K562 (cell line): ENCODE results near the gene KCTD11. TPM values are rescaled to one million over a fixed set of nuclear protein-coding genes. Genes with fewer than 3 reads are reported as not detected.

Source experiments
- BRD4 ChIP-seq: fragments of 200-600 bp; sonication (generic); IDR thresholded peaks from 2 replicates; pipeline ENCODE4 v1.6.1; 2017; ENCODE audit warnings: inconsistent platforms
- CBFA2T2 ChIP-seq: fragments of 450-650 bp; conservative IDR thresholded peaks from 2 replicates; pipeline ENCODE4 v1.6.1; 2017; ENCODE audit warnings: mild to moderate bottlenecking
- CCAR2 ChIP-seq: fragments of 200-400 bp; formaldehyde crosslinking; IDR thresholded peaks from 2 replicates; pipeline ENCODE4 v1.6.1; 2017; ENCODE audit warnings: mild to moderate bottlenecking, low read depth, low read length
- DIDO1 ChIP-seq: fragments of 450-650 bp; IDR thresholded peaks from 2 replicates; pipeline ENCODE4 v1.6.1; 2016; ENCODE audit warnings: low read depth, missing biosample characterization, missing genetic modification characterization
- FIP1L1 ChIP-seq: fragments of 200-400 bp; formaldehyde crosslinking; IDR thresholded peaks from 2 replicates; pipeline ENCODE4 v1.6.1; 2018; ENCODE audit warnings: mild to moderate bottlenecking, low read depth, low read length; ENCODE audit not compliant: poor library complexity, severe bottlenecking
- GTF2B ChIP-seq: IDR thresholded peaks from 2 replicates; pipeline ENCODE4 v1.6.1; 2011; ENCODE audit not compliant: insufficient read length; ENCODE audit errors: extremely low read depth
- ID3 ChIP-seq, 2 experiments: fragments of 250-450 bp in 1 of 2; fragments of 450-650 bp in 1 of 2; sonication (Bioruptor Pico) in 1 of 2; IDR thresholded peaks; 2 replicates each; pipeline versions ENCODE4 v1.6.1 to v1.8.0; 2016 to 2021; ENCODE audit warnings: mild to moderate bottlenecking in 2 of 2, moderate library complexity in 2 of 2, missing compliant biosample characterization in 1 of 2, missing genetic modification characterization in 1 of 2
- L3MBTL2 ChIP-seq: fragments of 450-650 bp; IDR thresholded peaks from 2 replicates; pipeline ENCODE4 v1.6.1; 2016; ENCODE audit warnings: mild to moderate bottlenecking, moderate library complexity
- PHF8 ChIP-seq: fragments of 200-600 bp; sonication (generic); IDR thresholded peaks from 2 replicates; pipeline ENCODE4 v1.6.1; 2012; ENCODE audit warnings: mixed run types, mild to moderate bottlenecking, inconsistent platforms, low read length, moderate library complexity, borderline replicate concordance
- TEAD1 ChIP-seq, 2 experiments: fragments of 450-650 bp in 1 of 2; sonication (generic) in 1 of 2; formaldehyde crosslinking; IDR thresholded peaks; 2 replicates each; pipeline versions ENCODE4 v1.4.0 to v1.8.0; 2020 to 2022; ENCODE audit warnings: mild to moderate bottlenecking in 2 of 2, missing genetic modification reagents in 1 of 2
- ZBTB11 ChIP-seq, 3 experiments: fragments of 200-800 bp in 1 of 3; fragments of 250-450 bp in 1 of 3; fragments of 450-650 bp in 1 of 3; sonication (Bioruptor Pico) in 1 of 3; sonication (Bioruptor generic) in 1 of 3; formaldehyde crosslinking in 1 of 3; IDR thresholded peaks; 2 replicates each; pipeline versions ENCODE4 v1.6.1 to v1.8.0; 2016 to 2022; ENCODE audit warnings: mild to moderate bottlenecking in 2 of 3, missing genetic modification characterization in 2 of 3, missing compliant biosample characterization in 1 of 3, moderate library complexity in 1 of 3
- ZFP91 ChIP-seq: sonication (generic); formaldehyde crosslinking; IDR thresholded peaks from 2 replicates; pipeline ENCODE4 v1.8.0; 2022; ENCODE audit warnings: mild to moderate bottlenecking, missing genetic modification reagents
- ZNF143 ChIP-seq: sonication (generic); formaldehyde crosslinking; IDR thresholded peaks from 2 replicates; pipeline ENCODE4 v1.9.0; 2022; ENCODE audit warnings: mild to moderate bottlenecking, missing genetic modification reagents
- ZNF217 ChIP-seq: sonication (generic); formaldehyde crosslinking; IDR thresholded peaks from 2 replicates; pipeline ENCODE4 v1.8.0; 2022; ENCODE audit warnings: mild to moderate bottlenecking, missing genetic modification reagents
- ZNF408 ChIP-seq: fragments of 250-450 bp; sonication (Bioruptor Pico); IDR thresholded peaks from 2 replicates; pipeline ENCODE4 v1.4.0; 2020; ENCODE audit warnings: low read depth, mild to moderate bottlenecking, moderate library complexity
- ZNF449 ChIP-seq: fragments of 250-450 bp; sonication (Bioruptor Pico); IDR thresholded peaks from 2 replicates; pipeline ENCODE4 v1.8.0; 2022; ENCODE audit warnings: moderate library complexity, mild to moderate bottlenecking, inconsistent platforms
- ZNF695 ChIP-seq: fragments of 450-650 bp; formaldehyde crosslinking; IDR thresholded peaks from 2 replicates; pipeline ENCODE4 v1.4.0; 2020; ENCODE audit warnings: mild to moderate bottlenecking, moderate library complexity
- ZNF696 ChIP-seq: fragments of 250-450 bp; sonication (Bioruptor Pico); conservative IDR thresholded peaks from 2 replicates; pipeline ENCODE4 v1.4.0; 2020; ENCODE audit warnings: mild to moderate bottlenecking, moderate library complexity
- polyA plus RNA-seq, 8 experiments: library from polyadenylated mRNA; depleted of rRNA in 4 of 8; stranded (reverse) in 5 of 8; unstranded in 3 of 8; fragments of >200 nt; fragmentation: Nextera tagmentation in 2 of 8; fragmentation: Illumina TruSeq in 1 of 8; extraction: Ambion mirVana in 2 of 8; extraction: Trizol in 1 of 8; gene quantifications; 2 replicates each; pipeline versions ENCODE4 v1.2.1 to v1.2.3, GENCODE V29; 2011 to 2014; ENCODE audit warnings: inconsistent platforms in 1 of 8, missing spikeins in 1 of 8
- total RNA-seq, 7 experiments: library from RNA; depleted of rRNA in 6 of 7; stranded (reverse); fragments of >200 nt in 6 of 7; fragmentation: Illumina TruSeq in 2 of 7; extraction: Trizol in 2 of 7; gene quantifications; 2 replicates each; pipeline versions ENCODE4 v1.2.1 to v1.2.3, GENCODE V29; 2011 to 2021; ENCODE audit warnings: low replicate concordance in 1 of 7

KCTD11 gene
- total and polyA plus RNA-seq, 9 of the 15 experiments (the other 6 are each of a cell fraction or from before 2014, with no cell fraction given), result 0.01 to 3.2 (median 2.5) TPM; not detected in 1

GRCh38 chr17:7351665-7352502 is at the start of gene KCTD11 (continued):
- TF ChIP-seq ZFP91 (CRISPR knock-in tag) (peak; percentile 92), ZNF143 (no peak), ZNF696 (CRISPR knock-in tag) (no peak), DIDO1 (no peak), L3MBTL2 (no peak), FIP1L1 (peak; percentile 39), CCAR2 (no peak), GTF2B (no peak), ZNF408 (no peak), ID3 (CRISPR knock-in tag; IDR thresholded peaks at IDR 0.05) (no peak), ID3 (tag; IDR thresholded peaks at IDR 0.05) (no peak), CBFA2T2 (no peak), BRD4 (0 out of 2 replicates have a peak, but pooled peaks have one; percentile 13), TEAD1 (CRISPR knock-in tag; IDR thresholded peaks at IDR 0.05) (peak in 1 of 2 experiments; percentile 87; a peak in 1 of 4 replicates), ZNF217 (CRISPR knock-in tag) (no peak), ZNF695 (CRISPR knock-in tag) (no peak), PHF8 (peak; percentile 57; the same call in 1 of the 2 replicates), ZBTB11 (CRISPR knock-in tag; IDR thresholded peaks at IDR 0.05) (0 out of 6 replicates have a peak, but pooled peaks of 1 of the 3 experiments have one; percentile 24), ZNF449 (no peak)
